ENCODE measurements around the gene AKR1D1.
"Not testable (repeated sequence)": the region's sequence is repeated elsewhere in the genome, so short reads cannot be mapped to it uniquely, and the experiment has no call there.

The AKR1D1 gene

GRCh38 chr7:138086563-138087270 lies 10.5 kb downstream of the AKR1D1 start:
- no peak for TF ChIP-seq CTCF (conservative IDR thresholded peaks at IDR 0.05; ENCODE audit: low read depth, low read length)
- no peak overlapping the region for H3K4me3 ChIP-seq (ENCODE audit: low read length)
- DNase-seq (ENCODE audit: low read depth): no peak

GRCh38 chr7:138089080-138089901 lies 13.0 kb downstream of the AKR1D1 start:
- DNase-seq (ENCODE audit: low read depth): no peak
- H3K4me3 ChIP-seq (ENCODE audit: low read length): no peak overlapping the region
- no peak for TF ChIP-seq CTCF (conservative IDR thresholded peaks at IDR 0.05; ENCODE audit: low read depth, low read length)

- no peak for DNase-seq (ENCODE audit: low read depth)
- H3K4me3 ChIP-seq (ENCODE audit: low read length): no peak overlapping the region
Measured at GRCh38 chr7:138091032-138091431, 14.8 kb downstream of the AKR1D1 start.

GRCh38 chr7:138091840-138092239 lies 15.6 kb downstream of the AKR1D1 start:
- DNase-seq (ENCODE audit: low read depth); H3K4me3 ChIP-seq (ENCODE audit: low read length): not testable (repeated sequence)

More at GRCh38 chr7:138091032-138091431, 14.8 kb downstream of the AKR1D1 start:
- no peak for TF ChIP-seq CTCF (conservative IDR thresholded peaks at IDR 0.05; ENCODE audit: low read depth, low read length)

- DNase-seq (ENCODE audit: low read depth): no peak
- no peak overlapping the region for H3K4me3 ChIP-seq (ENCODE audit: low read length)
- TF ChIP-seq CTCF (conservative IDR thresholded peaks at IDR 0.05; ENCODE audit: low read depth, low read length): no peak
Measured at GRCh38 chr7:138092486-138093028, 16.3 kb downstream of the AKR1D1 start.

- H3K4me3 ChIP-seq (ENCODE audit: low read length): no peak overlapping the region
- no peak for DNase-seq (ENCODE audit: low read depth)
- no peak for TF ChIP-seq CTCF (conservative IDR thresholded peaks at IDR 0.05; ENCODE audit: low read depth, low read length)
Measured at GRCh38 chr7:138095972-138096935, 20.0 kb downstream of the AKR1D1 start.

All from retinal pigment epithelial cell (primary cell).